Epithelial cell of esophagus (primary cell): ENCODE data around the gene NEK11.

ENCODE experiments used
- DNase-seq: peaks from one replicate; pipeline ENCODE4 v3.0.0; 2010; ENCODE audit warnings: low read depth
- H3K4me3 ChIP-seq: 2 replicates; pipeline ENCODE4 v1.5.1; 2011; ENCODE audit warnings: mild to moderate bottlenecking, low read length, control low read depth
- CTCF ChIP-seq: IDR thresholded peaks from 2 replicates; pipeline ENCODE4 v1.5.1; 2011; ENCODE audit warnings: low read depth, mild to moderate bottlenecking, low read length, control low read depth, inconsistent platforms; ENCODE audit not compliant: insufficient read depth; ENCODE audit errors: missing control alignments

Gene NEK11

GRCh38 chr3:131393868-131394267 lies 367.2 kb downstream of the NEK11 start:
- no peak for DNase-seq
- no peak overlapping the region for H3K4me3 ChIP-seq
- no peak for TF ChIP-seq CTCF

- TF ChIP-seq CTCF, result no peak
- no peak for DNase-seq
- no peak overlapping the region for H3K4me3 ChIP-seq
Observed at GRCh38 chr3:131394400-131394799, 367.7 kb downstream of the NEK11 start.

GRCh38 chr3:131396170-131396569 lies 369.5 kb downstream of the NEK11 start:
- no peak for DNase-seq
- no peak for TF ChIP-seq CTCF
- no peak overlapping the region for H3K4me3 ChIP-seq

- no peak overlapping the region for H3K4me3 ChIP-seq
- no peak for TF ChIP-seq CTCF
- DNase-seq, result no peak
Observed at GRCh38 chr3:131397889-131398288, 371.2 kb downstream of the NEK11 start.
